ENCODE data around the gene DYNC1I1.
A peak's percentile ranks its signal among the peaks of the same experiment; 100 is the strongest.

Gene DYNC1I1

DNA sequence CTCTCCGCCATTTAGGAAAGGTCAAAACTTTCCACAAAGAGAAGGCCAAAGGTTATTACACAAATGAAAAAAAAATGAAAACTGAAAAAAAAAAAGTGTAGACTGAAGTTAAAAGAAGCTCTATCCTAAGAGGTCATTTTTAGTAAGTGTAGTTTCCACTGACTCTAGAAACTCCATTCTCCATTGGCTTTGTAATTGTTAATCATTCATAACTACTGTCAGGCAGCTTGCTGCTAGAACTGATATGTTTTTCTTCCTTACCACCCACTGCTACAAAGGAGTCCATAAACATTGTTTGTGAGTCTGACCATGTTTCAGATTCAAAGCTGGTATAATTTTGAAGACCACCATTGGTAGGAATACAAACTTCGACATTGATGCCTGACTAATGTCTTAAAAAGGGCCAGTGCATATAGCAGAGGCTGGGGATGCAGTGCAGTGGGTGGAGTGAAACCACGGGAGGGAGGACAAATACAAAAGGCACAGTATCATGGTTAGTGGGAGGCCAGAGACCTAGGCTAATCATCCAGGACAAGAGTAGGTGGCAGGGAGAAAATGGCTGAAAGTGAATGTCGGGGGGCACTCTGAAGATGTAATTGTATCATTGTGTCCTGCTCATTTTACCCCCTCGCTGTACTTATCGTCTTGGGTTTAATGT, 16.9 kb upstream of the DYNC1I1 start:
- Histone ChIP-seq H3K4me1 (ENCODE audit: control insufficient read depth in 5 of 5, insufficient read depth in 5 of 5, low read length in 5 of 5) (peaks cover 0 to 5% (median 0%) of the 10 kb centered on the region in 5 donors), H3K27me3 (ENCODE audit: control insufficient read depth in 5 of 5, insufficient read depth in 4 of 5, low read length in 5 of 5) (no peaks in the 10 kb centered on the region), H3K36me3 (ENCODE audit: control insufficient read depth in 5 of 5, insufficient read depth in 5 of 5, low read length in 5 of 5) (no peaks in the 10 kb centered on the region), H3K9ac (ENCODE audit: low read length in 5 of 5) (no peak overlapping the region), H3K27ac (ENCODE audit: low read depth, low read length) (no peak overlapping the region), H3K9me3 (ENCODE audit: control insufficient read depth in 5 of 5, low read length in 5 of 5) (no peaks in the 10 kb centered on the region), H3K4me3 (ENCODE audit: low read depth in 1 of 5, low read length in 5 of 5) (no peak overlapping the region)

DNA sequence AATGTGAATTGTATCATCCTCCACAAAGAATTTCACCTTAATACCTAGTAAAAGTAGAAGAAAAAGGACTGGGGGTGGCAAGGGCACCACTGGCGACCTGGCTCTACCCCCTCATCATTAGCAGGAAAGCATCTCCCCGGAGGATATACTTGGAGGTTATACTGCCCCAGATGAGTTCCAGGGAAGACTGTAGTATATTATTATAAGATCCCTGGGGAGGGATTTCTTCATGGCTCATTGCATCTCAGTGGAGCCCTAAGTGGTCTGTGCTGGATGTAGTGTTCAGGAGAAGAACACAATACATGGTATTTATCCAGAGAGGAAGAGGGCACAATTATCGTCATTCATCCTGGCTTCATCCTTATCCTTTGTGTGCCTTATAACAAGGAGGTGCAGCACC, 14.2 kb upstream of the DYNC1I1 start:
- Histone ChIP-seq H3K9ac (ENCODE audit: low read length in 5 of 5) (no peak overlapping the region), H3K27ac (ENCODE audit: low read depth, low read length) (no peak overlapping the region), H3K4me1 (ENCODE audit: control insufficient read depth in 5 of 5, insufficient read depth in 5 of 5, low read length in 5 of 5) (peaks cover 0 to 5% (median 0%) of the 10 kb centered on the region in 5 donors), H3K36me3 (ENCODE audit: control insufficient read depth in 5 of 5, insufficient read depth in 5 of 5, low read length in 5 of 5) (no peaks in the 10 kb centered on the region), H3K27me3 (ENCODE audit: control insufficient read depth in 5 of 5, insufficient read depth in 4 of 5, low read length in 5 of 5) (no peaks in the 10 kb centered on the region), H3K4me3 (ENCODE audit: low read depth in 1 of 5, low read length in 5 of 5) (no peak overlapping the region), H3K9me3 (ENCODE audit: control insufficient read depth in 5 of 5, low read length in 5 of 5) (no peaks in the 10 kb centered on the region)

DNA sequence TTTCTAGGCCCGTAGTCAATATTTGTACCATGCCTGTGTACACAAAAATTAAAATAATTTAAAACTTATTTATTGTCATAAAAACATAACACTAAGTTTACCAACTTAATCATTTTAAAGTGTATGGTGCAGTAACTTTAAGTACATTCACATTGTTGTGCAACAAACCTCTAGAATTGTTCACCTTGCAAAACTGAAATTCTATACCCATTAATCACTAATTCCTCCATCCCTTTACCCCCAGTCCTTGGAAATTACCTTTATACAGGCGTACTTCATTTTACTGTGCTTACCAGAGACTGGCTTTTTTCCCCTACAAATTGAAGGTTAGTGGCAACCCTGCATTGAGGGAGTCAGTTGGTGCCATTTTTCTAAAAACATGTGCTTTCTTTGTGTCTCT, 6.3 kb upstream of the DYNC1I1 start:
- Histone ChIP-seq H3K9ac (ENCODE audit: low read length in 5 of 5) (no peak overlapping the region), H3K27ac (ENCODE audit: low read depth, low read length) (no peak overlapping the region), H3K27me3 (ENCODE audit: control insufficient read depth in 5 of 5, insufficient read depth in 4 of 5, low read length in 5 of 5) (no peaks in the 10 kb centered on the region), H3K4me3 (ENCODE audit: low read depth in 1 of 5, low read length in 5 of 5) (no peak overlapping the region), H3K4me1 (ENCODE audit: control insufficient read depth in 5 of 5, insufficient read depth in 5 of 5, low read length in 5 of 5) (no peaks in the 10 kb centered on the region), H3K9me3 (ENCODE audit: control insufficient read depth in 5 of 5, low read length in 5 of 5) (no peaks in the 10 kb centered on the region), H3K36me3 (ENCODE audit: control insufficient read depth in 5 of 5, insufficient read depth in 5 of 5, low read length in 5 of 5) (no peaks in the 10 kb centered on the region)

DNA sequence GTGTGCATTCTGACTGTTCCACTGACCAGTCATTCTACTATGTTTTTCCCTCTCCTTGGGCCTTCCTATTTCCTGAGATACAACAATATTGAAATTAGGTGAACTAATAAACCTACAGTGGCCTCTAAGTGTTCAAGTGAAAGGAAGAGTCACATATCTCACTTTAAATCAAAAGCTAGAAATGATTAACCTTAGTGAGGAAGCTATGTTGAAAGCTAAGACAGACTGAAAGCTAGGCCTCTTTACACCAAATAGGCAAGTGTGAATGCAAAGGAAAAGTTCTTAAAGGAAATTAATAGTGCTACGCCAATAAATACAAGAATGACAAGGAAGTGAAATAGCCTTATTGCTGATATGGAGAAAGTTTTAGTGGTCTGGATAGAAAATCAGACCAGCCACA, 5.7 kb upstream of the DYNC1I1 start:
- H3K36me3 ChIP-seq (ENCODE audit: control insufficient read depth in 5 of 5, insufficient read depth in 5 of 5, low read length in 5 of 5): no peaks in the 10 kb centered on the region
- no peak overlapping the region for H3K27ac ChIP-seq (ENCODE audit: low read depth, low read length)
- no peak overlapping the region for H3K9ac ChIP-seq (ENCODE audit: low read length in 5 of 5)
- H3K27me3 ChIP-seq (ENCODE audit: control insufficient read depth in 5 of 5, insufficient read depth in 4 of 5, low read length in 5 of 5): no peaks in the 10 kb centered on the region
- no peaks in the 10 kb centered on the region for H3K9me3 ChIP-seq (ENCODE audit: control insufficient read depth in 5 of 5, low read length in 5 of 5)
- H3K4me3 ChIP-seq (ENCODE audit: low read depth in 1 of 5, low read length in 5 of 5): no peak overlapping the region
- H3K4me1 ChIP-seq (ENCODE audit: control insufficient read depth in 5 of 5, insufficient read depth in 5 of 5, low read length in 5 of 5): no peaks in the 10 kb centered on the region

DNA sequence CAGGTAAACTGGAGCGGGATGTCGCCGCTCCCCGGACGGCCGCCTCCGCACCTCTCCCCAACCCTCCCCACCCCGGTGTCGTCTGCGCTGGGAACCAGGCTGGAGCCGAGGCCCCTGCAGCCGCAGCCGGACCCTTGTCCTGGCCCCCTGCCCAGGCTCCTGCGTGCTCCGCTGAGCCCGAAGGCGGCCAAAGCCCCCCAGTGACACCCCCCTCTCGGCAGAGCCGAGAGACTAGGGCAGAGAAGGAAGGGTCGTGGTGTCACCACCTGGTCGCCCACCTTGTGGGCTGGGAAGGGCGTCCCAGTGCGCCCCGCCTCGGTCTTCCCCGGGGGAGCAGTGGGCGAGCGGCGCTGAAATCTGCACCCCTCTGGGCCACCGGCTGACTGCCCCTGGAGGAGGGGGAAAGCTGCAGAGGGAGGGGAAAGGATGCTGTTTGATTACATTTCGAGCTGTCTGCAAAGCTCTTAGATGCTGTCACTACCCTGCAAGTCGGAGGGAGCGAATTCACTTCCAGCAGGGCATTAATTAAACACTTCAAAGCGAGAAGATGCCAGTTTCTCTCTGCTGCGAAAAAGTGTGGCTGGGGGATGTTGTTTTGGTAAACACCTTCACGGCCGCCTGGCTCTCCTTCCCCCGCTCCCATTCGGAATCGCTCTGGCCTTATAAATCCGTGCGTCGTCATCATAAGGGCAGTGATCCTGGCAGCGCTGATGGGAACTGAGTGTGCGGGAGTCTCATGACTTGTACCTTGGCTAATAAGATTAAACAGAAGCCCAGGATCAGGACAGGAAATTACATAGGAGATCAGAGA, 622 bp downstream of the DYNC1I1 start:
- Histone ChIP-seq H3K9ac (ENCODE audit: low read length in 5 of 5) (peak overlapping the region in 4 of 5 donors; percentile 31 to 64 (median 53)), H3K4me1 (ENCODE audit: control insufficient read depth in 5 of 5, insufficient read depth in 5 of 5, low read length in 5 of 5) (peaks cover 0 to 16% (median 13%) of the 10 kb centered on the region in 5 donors), H3K36me3 (ENCODE audit: control insufficient read depth in 5 of 5, insufficient read depth in 5 of 5, low read length in 5 of 5) (no peaks in the 10 kb centered on the region), H3K9me3 (ENCODE audit: control insufficient read depth in 5 of 5, low read length in 5 of 5) (no peaks in the 10 kb centered on the region), H3K27ac (ENCODE audit: low read depth, low read length) (no peak overlapping the region), H3K4me3 (ENCODE audit: low read depth in 1 of 5, low read length in 5 of 5) (peak overlapping the region; percentile 67 to 83 (median 73)), H3K27me3 (ENCODE audit: control insufficient read depth in 5 of 5, insufficient read depth in 4 of 5, low read length in 5 of 5) (no peaks in the 10 kb centered on the region)

DNA sequence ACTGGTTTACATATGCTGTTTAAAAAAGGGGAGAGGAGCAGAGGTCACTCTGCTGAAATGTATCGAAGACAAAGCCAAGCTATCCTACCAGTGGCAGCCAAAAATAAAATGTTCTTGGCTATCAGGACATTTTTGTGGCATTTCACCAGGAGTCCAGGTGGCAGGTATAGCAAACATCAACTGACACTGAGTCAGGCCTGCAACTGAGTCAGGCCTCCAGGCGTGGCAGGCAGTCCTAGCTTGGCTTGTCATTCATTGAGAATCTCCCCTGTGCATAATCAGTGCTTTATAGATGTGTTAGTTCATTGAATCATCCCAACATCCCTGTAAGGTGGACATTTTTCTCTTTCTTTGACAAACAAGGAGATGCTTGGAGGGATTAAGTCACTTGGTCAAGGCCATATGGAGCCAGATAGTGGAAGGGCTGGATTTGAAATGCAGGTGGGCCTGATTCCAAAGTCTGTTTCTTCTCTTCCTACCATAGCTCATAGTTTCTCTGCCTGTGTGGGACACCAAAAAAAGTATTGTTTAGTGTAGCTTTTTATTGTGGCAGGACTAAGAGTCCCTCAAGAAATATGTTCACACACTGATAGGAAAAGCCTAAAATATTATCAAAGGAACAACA, 4.3 kb downstream of the DYNC1I1 start:
- H3K27ac ChIP-seq (ENCODE audit: low read depth, low read length): no peak overlapping the region
- no peaks in the 10 kb centered on the region for H3K9me3 ChIP-seq (ENCODE audit: control insufficient read depth in 5 of 5, low read length in 5 of 5)
- H3K4me3 ChIP-seq (ENCODE audit: low read depth in 1 of 5, low read length in 5 of 5): no peak overlapping the region

DNA sequence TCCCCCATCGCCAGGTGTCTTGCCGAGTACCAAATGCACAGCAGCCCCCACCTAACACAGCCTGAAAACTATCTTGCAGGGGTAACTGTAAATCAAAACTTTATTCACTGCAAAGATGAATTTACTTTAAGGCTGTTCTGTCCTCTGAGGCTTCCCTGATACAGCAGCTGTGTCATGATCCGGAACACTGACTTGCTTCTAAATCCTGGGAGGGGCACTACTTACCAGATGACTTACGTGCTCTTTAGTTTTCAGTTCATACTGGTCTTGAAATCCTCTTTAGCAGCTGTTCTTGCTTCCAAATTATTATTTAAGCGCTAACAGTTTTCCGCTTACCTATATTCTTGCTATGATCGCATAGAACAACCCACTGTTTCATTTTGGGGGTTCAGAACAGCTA, 4.9 kb downstream of the DYNC1I1 start:
- H3K9ac ChIP-seq (ENCODE audit: low read length in 5 of 5): no peak overlapping the region
- H3K9me3 ChIP-seq (ENCODE audit: control insufficient read depth in 5 of 5, low read length in 5 of 5): peaks cover 0 to 5% (median 1%) of the 10 kb centered on the region in 5 donors
- H3K27me3 ChIP-seq (ENCODE audit: control insufficient read depth in 5 of 5, insufficient read depth in 4 of 5, low read length in 5 of 5): no peaks in the 10 kb centered on the region
- H3K4me1 ChIP-seq (ENCODE audit: control insufficient read depth in 5 of 5, insufficient read depth in 5 of 5, low read length in 5 of 5): peaks cover 0 to 12% (median 10%) of the 10 kb centered on the region in 5 donors
- H3K27ac ChIP-seq (ENCODE audit: low read depth, low read length): no peak overlapping the region
- H3K4me3 ChIP-seq (ENCODE audit: low read depth in 1 of 5, low read length in 5 of 5): no peak overlapping the region
- no peaks in the 10 kb centered on the region for H3K36me3 ChIP-seq (ENCODE audit: control insufficient read depth in 5 of 5, insufficient read depth in 5 of 5, low read length in 5 of 5)

More for the DNA sequence above, 4.3 kb downstream of the DYNC1I1 start:
- Histone ChIP-seq H3K9ac (ENCODE audit: low read length in 5 of 5) (no peak overlapping the region), H3K27me3 (ENCODE audit: control insufficient read depth in 5 of 5, insufficient read depth in 4 of 5, low read length in 5 of 5) (no peaks in the 10 kb centered on the region), H3K36me3 (ENCODE audit: control insufficient read depth in 5 of 5, insufficient read depth in 5 of 5, low read length in 5 of 5) (no peaks in the 10 kb centered on the region), H3K4me1 (ENCODE audit: control insufficient read depth in 5 of 5, insufficient read depth in 5 of 5, low read length in 5 of 5) (peaks cover 0 to 16% (median 13%) of the 10 kb centered on the region in 5 donors)

DNA sequence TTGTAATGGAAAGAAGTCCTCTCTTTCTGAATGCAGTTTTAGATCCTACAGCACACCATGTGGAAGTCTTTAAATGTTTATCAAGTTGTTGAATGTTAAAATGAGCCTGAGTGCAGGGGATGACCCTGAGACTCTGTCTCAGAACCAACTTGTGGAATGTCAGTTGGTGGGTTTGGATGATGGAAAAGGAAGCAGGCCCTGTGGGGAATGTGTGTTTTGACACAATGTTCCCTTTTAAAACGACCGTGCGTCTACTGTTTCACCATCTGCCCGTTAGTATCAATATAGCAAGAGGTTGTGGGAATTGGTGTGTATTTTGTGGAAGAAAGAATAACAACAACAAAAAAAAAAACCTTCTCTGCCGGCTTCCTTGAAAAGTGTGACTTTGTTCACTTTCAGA, 8.3 kb downstream of the DYNC1I1 start:
- Histone ChIP-seq H3K4me1 (ENCODE audit: control insufficient read depth in 5 of 5, insufficient read depth in 5 of 5, low read length in 5 of 5) (peaks cover 0 to 7% (median 0%) of the 10 kb centered on the region in 5 donors), H3K9me3 (ENCODE audit: control insufficient read depth in 5 of 5, low read length in 5 of 5) (peaks cover 0 to 12% (median 6%) of the 10 kb centered on the region in 5 donors), H3K9ac (ENCODE audit: low read length in 5 of 5) (no peak overlapping the region), H3K27me3 (ENCODE audit: control insufficient read depth in 5 of 5, insufficient read depth in 4 of 5, low read length in 5 of 5) (no peaks in the 10 kb centered on the region), H3K4me3 (ENCODE audit: low read depth in 1 of 5, low read length in 5 of 5) (no peak overlapping the region), H3K27ac (ENCODE audit: low read depth, low read length) (no peak overlapping the region), H3K36me3 (ENCODE audit: control insufficient read depth in 5 of 5, insufficient read depth in 5 of 5, low read length in 5 of 5) (no peaks in the 10 kb centered on the region)

DNA sequence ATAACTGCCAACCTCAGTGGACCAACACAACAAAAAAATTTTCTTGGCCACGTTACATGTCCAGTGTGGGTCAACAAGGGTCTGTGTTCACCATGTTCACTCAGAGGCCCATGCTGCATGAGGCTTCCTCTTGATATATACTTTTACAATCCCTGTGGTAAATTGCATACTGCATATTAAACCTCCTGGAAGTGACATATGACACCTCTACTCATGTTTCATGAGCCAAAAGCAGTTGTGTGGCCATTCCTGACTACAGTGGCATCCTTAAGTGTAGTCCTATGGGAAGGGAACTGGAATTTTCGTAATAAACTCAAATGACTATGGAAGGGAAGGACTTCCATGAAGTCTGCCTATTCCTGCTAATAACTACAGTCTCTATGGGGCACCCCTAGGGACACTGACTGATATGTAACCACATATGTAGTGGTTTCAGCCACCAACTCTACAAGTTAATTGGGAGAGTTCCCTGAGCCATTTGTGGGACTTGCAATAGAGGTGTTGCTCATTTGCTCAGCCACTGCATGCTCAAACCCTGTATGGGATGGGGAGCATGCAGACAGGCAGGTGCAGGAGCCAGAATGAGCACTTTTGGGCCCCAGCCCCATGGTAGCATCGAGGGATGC, 9.7 kb downstream of the DYNC1I1 start:
- H3K27me3 ChIP-seq (ENCODE audit: control insufficient read depth in 5 of 5, insufficient read depth in 4 of 5, low read length in 5 of 5): no peaks in the 10 kb centered on the region
- no peak overlapping the region for H3K9ac ChIP-seq (ENCODE audit: low read length in 5 of 5)
- H3K4me3 ChIP-seq (ENCODE audit: low read depth in 1 of 5, low read length in 5 of 5): no peak overlapping the region
- no peak overlapping the region for H3K27ac ChIP-seq (ENCODE audit: low read depth, low read length)
- peaks cover 0 to 7% (median 0%) of the 10 kb centered on the region in 5 donors for H3K4me1 ChIP-seq (ENCODE audit: control insufficient read depth in 5 of 5, insufficient read depth in 5 of 5, low read length in 5 of 5)
- H3K9me3 ChIP-seq (ENCODE audit: control insufficient read depth in 5 of 5, low read length in 5 of 5): peaks cover 0 to 12% (median 6%) of the 10 kb centered on the region in 5 donors
- H3K36me3 ChIP-seq (ENCODE audit: control insufficient read depth in 5 of 5, insufficient read depth in 5 of 5, low read length in 5 of 5): no peaks in the 10 kb centered on the region
